ENCODE results near the gene DLGAP4. TPM values are rescaled to one million over a fixed set of nuclear protein-coding genes. Genes with fewer than 3 reads are reported as not detected.

The DLGAP4 gene
- total RNA-seq, 2 donors from 2014 or later: 62.9 to 78.2 TPM

- no peak overlapping the region for H3K27ac ChIP-seq (ENCODE audit: low read depth, low read length)
- H3K4me1 Mint-ChIP-seq: peaks cover 7% of the 10 kb centered on the region
- no peaks in the 10 kb centered on the region for H3K9me3 Mint-ChIP-seq
- peaks cover 25% of the 10 kb centered on the region for H3K27me3 Mint-ChIP-seq (ENCODE audit: insufficient read depth)
- TF ChIP-seq, protein P1, sequence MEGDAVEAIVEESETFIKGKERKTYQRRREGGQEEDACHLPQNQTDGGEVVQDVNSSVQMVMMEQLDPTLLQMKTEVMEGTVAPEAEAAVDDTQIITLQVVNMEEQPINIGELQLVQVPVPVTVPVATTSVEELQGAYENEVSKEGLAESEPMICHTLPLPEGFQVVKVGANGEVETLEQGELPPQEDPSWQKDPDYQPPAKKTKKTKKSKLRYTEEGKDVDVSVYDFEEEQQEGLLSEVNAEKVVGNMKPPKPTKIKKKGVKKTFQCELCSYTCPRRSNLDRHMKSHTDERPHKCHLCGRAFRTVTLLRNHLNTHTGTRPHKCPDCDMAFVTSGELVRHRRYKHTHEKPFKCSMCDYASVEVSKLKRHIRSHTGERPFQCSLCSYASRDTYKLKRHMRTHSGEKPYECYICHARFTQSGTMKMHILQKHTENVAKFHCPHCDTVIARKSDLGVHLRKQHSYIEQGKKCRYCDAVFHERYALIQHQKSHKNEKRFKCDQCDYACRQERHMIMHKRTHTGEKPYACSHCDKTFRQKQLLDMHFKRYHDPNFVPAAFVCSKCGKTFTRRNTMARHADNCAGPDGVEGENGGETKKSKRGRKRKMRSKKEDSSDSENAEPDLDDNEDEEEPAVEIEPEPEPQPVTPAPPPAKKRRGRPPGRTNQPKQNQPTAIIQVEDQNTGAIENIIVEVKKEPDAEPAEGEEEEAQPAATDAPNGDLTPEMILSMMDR (conservative IDR thresholded peaks at IDR 0.05): no peak
- no peaks in the 10 kb centered on the region for H3K4me1 ChIP-seq (ENCODE audit: control insufficient read depth, insufficient read depth, low read length)
- DNase-seq: no peak
- H3K9me3 ChIP-seq (ENCODE audit: control insufficient read depth, low read length): no peaks in the 10 kb centered on the region
- H3K27me3 ChIP-seq (ENCODE audit: control insufficient read depth, insufficient read depth, low read length, poor library complexity, severe bottlenecking): peaks cover 4% of the 10 kb centered on the region
- no peak overlapping the region for H3K4me3 Mint-ChIP-seq
- no peak overlapping the region for H3K4me3 ChIP-seq (ENCODE audit: low read length)
- no peak overlapping the region for H3K9ac ChIP-seq (ENCODE audit: extremely low read depth, low read length, poor library complexity, severe bottlenecking)
- WGBS, 2 experiments (ENCODE audit: insufficient coverage in 1 of 2, insufficient read length in 1 of 2): 94 to 95% methylated on average over 18 to 20 of the region's 20 CpGs
- no peaks in the 10 kb centered on the region for H3K36me3 ChIP-seq (ENCODE audit: control insufficient read depth, insufficient read depth, low read length)
- no peaks in the 10 kb centered on the region for H3K36me3 Mint-ChIP-seq (ENCODE audit: low read depth)
- no peak overlapping the region for H3K27ac Mint-ChIP-seq
Observed at GRCh38 chr20:36264426-36265246, 41.5 kb upstream of the DLGAP4 start.

- H3K27ac Mint-ChIP-seq: no peak overlapping the region
- no peak overlapping the region for H3K4me3 Mint-ChIP-seq
- Histone ChIP-seq H3K36me3 (ENCODE audit: control insufficient read depth, insufficient read depth, low read length) (no peaks in the 10 kb centered on the region), H3K4me3 (ENCODE audit: low read length) (no peak overlapping the region), H3K9me3 (ENCODE audit: control insufficient read depth, low read length) (no peaks in the 10 kb centered on the region), H3K4me1 (ENCODE audit: control insufficient read depth, insufficient read depth, low read length) (no peaks in the 10 kb centered on the region), H3K27ac (ENCODE audit: low read depth, low read length) (no peak overlapping the region), H3K27me3 (ENCODE audit: control insufficient read depth, insufficient read depth, low read length, poor library complexity, severe bottlenecking) (no peaks in the 10 kb centered on the region), H3K9ac (ENCODE audit: extremely low read depth, low read length, poor library complexity, severe bottlenecking) (no peak overlapping the region)
- H3K36me3 Mint-ChIP-seq (ENCODE audit: low read depth): no peaks in the 10 kb centered on the region
- peaks cover 18% of the 10 kb centered on the region for H3K27me3 Mint-ChIP-seq (ENCODE audit: insufficient read depth)
- TF ChIP-seq, protein P1 (conservative IDR thresholded peaks at IDR 0.05): no peak
- WGBS, 2 experiments (ENCODE audit: insufficient coverage in 1 of 2, insufficient read length in 1 of 2): 94 to 95% methylated on average over 4 to 6 of the region's 6 CpGs
- H3K9me3 Mint-ChIP-seq: no peaks in the 10 kb centered on the region
- DNase-seq: no peak
- no peaks in the 10 kb centered on the region for H3K4me1 Mint-ChIP-seq
Observed at GRCh38 chr20:36266189-36266588, 40.0 kb upstream of the DLGAP4 start.

DNA sequence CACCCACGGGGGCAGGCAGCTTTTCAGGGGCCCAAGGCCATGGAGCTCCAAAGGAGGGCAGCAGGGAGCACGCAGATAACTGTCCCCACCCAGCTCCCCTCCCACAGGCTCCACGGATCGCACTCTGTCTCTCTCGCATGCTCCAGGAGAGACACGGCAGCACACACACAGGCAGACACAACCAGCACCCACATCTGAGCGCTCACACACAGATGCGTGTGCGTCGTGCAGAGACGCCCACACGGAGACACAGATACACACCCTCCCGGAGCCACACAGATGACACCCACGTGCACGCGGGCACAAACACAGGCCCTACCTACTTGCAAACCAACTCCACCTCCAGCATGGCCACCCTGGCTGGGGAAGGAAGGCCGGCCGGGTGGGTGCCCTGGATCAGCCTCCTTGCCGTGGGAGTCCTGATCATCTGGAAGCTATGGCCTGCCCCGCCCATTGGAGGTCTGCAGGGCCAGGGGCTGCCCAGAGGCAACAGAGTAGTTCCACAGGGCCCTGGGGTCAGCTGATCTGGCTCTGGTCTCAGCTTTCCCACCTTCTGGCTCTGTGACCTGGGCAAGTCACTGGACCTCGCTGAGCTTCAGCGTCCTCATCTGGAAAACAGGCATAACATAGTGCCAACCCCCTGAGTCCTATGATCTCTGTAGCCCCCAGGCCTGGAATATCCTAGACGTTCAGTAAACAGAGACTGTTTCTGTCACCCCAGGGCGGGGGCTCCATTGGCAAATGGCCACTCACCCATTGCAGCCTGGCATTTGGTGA is 38.3 kb upstream of the DLGAP4 start:
- H3K9me3 ChIP-seq (ENCODE audit: control insufficient read depth, low read length): no peaks in the 10 kb centered on the region
- no peaks in the 10 kb centered on the region for H3K36me3 Mint-ChIP-seq (ENCODE audit: low read depth)
- no peaks in the 10 kb centered on the region for H3K9me3 Mint-ChIP-seq
- TF ChIP-seq, protein P1 (conservative IDR thresholded peaks at IDR 0.05): peak; percentile 33
- H3K4me3 ChIP-seq (ENCODE audit: low read length): no peak overlapping the region
- no peaks in the 10 kb centered on the region for H3K4me1 Mint-ChIP-seq
- no peak overlapping the region for H3K27ac ChIP-seq (ENCODE audit: low read depth, low read length)
- no peaks in the 10 kb centered on the region for H3K27me3 ChIP-seq (ENCODE audit: control insufficient read depth, insufficient read depth, low read length, poor library complexity, severe bottlenecking)
- no peak overlapping the region for H3K9ac ChIP-seq (ENCODE audit: extremely low read depth, low read length, poor library complexity, severe bottlenecking)
- no peaks in the 10 kb centered on the region for H3K36me3 ChIP-seq (ENCODE audit: control insufficient read depth, insufficient read depth, low read length)
- H3K27ac Mint-ChIP-seq: no peak overlapping the region
- peaks cover 11% of the 10 kb centered on the region for H3K27me3 Mint-ChIP-seq (ENCODE audit: insufficient read depth)
- no peak for DNase-seq
- 86 to 90% methylated on average over 15 to 24 of the region's 24 CpGs for WGBS, 2 experiments (ENCODE audit: insufficient coverage in 1 of 2, insufficient read length in 1 of 2)
- H3K4me1 ChIP-seq (ENCODE audit: control insufficient read depth, insufficient read depth, low read length): no peaks in the 10 kb centered on the region
- H3K4me3 Mint-ChIP-seq: no peak overlapping the region

Measured in endodermal cell (in vitro differentiated cells).